Measurements from ENCODE around the gene ANGEL1.

The ANGEL1 gene

GRCh38 chr14:76763096-76764041, 49.3 kb downstream of the ANGEL1 start:
- no peak for DNase-seq

- no peak for DNase-seq
Observed at GRCh38 chr14:76762411-76763095, 50.1 kb downstream of the ANGEL1 start.

DNA sequence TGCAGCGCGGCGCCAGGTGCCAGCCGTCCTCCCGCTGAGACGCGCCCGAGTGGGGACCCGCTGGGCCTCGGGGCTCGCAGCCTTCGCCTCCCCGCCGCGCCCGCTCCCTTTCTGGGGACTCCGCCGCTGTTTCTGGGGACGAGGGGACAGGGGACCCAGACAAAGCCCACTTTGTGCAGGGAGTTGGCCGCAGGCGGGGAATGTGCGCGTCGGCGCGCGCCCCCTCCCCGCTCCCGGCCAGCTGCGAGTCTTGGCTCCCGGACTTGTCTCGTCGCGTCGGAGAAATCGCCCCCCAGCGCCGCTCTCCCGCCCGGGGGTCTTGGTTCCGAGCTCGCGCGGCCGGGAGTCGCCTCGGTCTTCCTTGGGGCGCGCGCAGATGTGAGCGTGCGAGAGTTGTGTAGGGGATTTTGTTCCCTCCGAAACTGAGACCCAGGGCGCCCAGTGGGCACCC, 50.7 kb downstream of the ANGEL1 start:
- no peak for DNase-seq

DNA sequence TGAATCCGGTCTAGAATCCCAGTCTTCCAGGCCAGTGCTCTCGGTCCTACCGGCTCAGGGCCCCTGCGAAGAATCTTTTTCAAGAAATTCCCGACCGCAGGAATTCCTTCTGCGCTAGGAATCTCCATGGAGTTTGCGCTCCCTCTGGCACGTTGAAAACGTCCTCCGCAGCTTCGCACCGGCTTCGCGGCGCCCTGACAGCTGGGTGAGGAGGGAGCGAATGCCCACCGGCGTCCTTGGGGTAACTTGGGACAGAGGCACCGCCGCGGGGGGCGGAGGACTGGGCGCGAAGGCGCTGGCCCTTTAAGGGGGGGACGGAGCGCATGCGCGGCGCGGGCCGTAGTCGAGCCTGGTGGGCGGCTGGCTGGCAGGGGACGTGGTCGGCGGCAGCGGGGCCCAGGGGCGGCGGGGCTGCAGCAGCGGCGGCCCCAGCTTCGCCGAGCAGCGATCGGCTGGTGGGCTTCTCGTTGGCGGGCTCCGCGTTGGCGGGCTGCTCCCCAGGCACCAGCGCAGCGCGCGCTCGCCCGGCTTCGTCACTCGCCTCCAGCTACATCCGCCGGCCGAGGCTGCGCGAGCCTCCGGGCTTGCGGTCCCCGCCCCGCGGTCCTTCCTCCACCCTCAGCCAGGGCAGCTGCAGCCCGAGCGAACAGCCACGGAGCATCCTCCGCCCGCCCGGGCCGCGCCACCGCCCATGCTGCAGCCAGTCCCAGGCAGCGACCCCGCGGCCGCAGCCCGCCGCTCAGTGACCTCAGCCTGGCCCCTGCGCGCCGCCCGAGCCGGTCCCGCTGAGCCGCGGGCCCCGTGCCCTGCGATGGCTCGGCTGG, 51.3 kb downstream of the ANGEL1 start, which contains the start of gene VASH1:
VASH1 (plus strand) TSS at position 333 of the 824 bp plus-strand sequence. CDS start 1,354 bp downstream, outside the sequence.
- peak; percentile 50 for DNase-seq

- DNase-seq, result no peak
Observed at GRCh38 chr14:76760331-76761135, 52.1 kb downstream of the ANGEL1 start.

- no peak for DNase-seq
Observed at GRCh38 chr14:76759589-76759988, 53.1 kb downstream of the ANGEL1 start.

DNA sequence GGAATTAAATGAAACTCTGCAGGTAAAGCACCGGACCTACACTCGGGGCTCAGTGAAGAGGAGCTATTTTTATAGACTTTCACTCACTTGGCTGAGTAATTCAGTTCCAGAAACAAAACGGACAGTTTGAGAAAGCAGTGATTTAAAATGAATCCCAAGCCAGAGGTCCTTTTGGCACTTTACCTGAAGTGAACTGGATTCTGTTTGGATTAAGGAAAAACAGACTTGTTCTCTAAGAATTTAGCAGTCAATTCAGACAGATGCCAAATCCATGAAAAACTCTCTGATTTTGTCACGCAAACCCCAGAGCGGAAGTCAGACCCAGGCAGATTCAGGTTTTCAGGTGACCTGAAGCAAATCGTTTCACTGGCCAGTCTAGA, 56.3 kb downstream of the ANGEL1 start:
- no peak for DNase-seq

- no peak for DNase-seq
Observed at GRCh38 chr14:76755610-76756370, 56.9 kb downstream of the ANGEL1 start.

GRCh38 chr14:76754586-76754985, 58.1 kb downstream of the ANGEL1 start:
- DNase-seq, result no peak

GRCh38 chr14:76753541-76754198, 59.0 kb downstream of the ANGEL1 start:
- DNase-seq, result no peak

- no peak for DNase-seq
Observed at GRCh38 chr14:76752744-76753143, 59.9 kb downstream of the ANGEL1 start.

GRCh38 chr14:76742966-76743365, 69.7 kb downstream of the ANGEL1 start:
- DNase-seq, result no peak

DNA sequence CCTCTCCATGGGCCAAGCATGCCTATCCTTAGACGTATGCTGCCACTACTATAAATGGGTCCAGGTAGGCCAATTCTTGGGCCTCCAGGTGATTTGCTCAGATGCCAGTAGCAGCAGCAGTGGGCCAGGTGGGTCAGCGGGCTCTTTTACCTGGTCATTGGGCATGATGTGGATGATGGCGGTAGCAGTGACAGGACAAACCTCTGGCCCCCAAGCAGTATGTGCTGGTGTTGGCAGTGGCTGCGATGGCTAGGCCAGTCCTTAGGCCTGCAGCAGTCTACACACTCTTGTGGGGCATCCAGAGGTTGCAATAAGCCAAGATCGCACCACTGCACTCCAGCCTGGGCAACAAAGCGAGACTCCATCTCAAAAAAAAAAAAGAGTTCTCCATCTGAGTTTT, 70.5 kb downstream of the ANGEL1 start:
- DNase-seq, result no peak

DNA sequence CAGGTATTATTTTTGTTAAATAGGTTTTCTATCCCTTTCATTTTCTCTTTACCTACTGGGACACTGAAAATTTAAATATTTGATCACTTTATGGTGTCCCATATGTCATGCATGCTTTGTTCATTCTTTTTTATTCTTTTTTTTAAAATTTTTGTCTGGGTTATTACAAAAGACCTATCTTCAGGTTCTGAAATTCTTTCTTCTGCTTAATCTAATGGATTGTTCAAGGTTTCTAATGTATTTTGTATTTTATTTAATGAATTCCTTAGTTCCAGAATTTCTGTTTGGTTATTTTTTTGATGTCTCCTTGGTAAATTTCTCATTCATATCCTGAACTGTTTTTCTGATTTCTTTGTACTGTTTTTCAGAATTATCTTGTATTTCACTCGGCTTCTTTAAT, 71.6 kb downstream of the ANGEL1 start:
- no peak for DNase-seq
